Measurements from ENCODE around the gene IGFL2.
"Not testable (repeated sequence)": the region's sequence is repeated elsewhere in the genome, so short reads cannot be mapped to it uniquely, and the experiment has no call there.

Gene IGFL2

DNA sequence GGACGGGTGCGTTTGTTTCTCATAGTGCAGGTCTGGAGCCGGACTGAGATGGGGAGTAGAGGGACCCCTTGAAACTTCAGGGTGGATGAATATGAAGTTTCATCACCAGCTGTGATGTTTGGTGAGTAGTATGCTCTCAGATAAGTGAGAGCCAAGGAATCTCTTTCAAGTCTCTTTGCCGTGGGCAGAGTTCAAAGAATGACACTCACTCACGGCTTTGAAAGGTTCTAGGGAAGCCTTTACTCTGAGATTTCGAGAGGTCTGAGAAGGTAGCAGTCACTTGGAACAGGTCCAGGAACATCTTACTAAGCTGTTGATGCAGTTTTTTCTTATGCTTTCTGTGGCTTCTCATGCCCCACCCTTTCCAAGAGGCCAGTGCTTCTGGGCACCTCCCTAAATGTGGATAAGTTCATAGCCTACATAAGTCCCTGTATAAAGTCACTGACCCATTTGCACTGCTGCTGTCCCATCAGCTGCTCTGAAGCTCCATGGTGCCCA, at the start of gene IGFL2:
Gene IGFL2 (plus strand): TSS at position 448 of the 498 bp plus-strand sequence. CDS start 41 bp downstream, at position 489.
- no peak for DNase-seq

GRCh38 chr19:46100344-46100743, 47.7 kb upstream of the IGFL2 start:
- no peak for DNase-seq

DNA sequence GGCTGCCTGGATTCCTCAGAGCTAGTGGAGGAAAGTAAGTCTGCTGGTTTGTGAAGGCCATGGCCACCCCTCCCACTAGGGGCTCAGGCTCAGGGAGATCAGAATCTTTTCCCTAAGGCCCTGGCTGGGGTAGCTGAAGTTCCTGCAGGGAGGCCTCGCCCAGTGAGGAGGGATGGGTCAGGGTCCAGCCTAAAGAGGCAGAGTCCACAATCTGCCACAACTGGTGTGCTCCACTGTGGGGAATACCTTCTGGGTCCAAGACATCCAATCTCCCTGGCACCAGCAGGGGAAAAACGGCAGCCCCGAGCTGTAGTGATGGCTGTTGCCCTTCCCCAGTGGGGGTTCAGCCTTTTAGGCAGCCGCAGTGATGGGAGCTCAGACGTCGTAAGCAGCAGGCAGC, 46.7 kb upstream of the IGFL2 start:
- no peak for DNase-seq

DNA sequence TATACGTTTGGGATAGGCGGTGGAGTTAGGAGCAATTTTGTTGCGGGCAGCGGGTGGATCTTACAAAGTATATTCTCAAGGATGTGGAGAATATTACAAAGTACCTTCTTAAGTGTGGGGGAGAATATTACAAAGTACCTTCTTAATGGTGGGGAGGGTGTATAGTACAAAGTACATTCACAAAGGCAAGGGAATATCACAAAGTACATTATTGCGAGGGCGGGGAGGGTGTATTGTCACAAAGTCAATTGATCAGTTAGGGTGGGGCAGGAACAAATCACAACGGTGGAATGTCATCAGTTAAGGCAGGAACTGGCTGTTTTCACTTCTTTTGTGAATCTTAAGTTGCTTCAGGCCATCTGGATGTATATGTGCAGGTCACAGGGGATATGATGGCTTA, 45.7 kb upstream of the IGFL2 start:
- not testable (repeated sequence) for DNase-seq

DNA sequence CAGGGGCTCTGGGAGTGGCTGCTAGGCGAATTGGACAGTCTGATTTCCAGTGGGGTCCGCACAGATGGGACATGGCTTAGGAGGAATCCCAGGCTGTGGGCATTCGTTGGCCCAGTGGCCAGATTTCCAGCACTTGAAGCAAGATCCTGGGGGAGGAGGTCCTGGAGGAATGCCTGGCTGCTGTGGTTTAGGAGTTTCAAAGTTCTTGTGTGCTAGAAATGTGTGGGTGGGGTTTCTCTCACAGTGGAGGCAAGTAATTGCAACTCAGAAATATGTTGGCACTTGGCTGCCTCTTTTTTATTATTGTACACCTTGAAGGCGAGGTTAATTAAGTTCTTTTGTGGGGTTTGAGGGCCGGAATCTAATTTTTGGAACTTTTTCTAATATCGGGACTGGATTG, 40.7 kb upstream of the IGFL2 start:
- no peak for DNase-seq

DNA sequence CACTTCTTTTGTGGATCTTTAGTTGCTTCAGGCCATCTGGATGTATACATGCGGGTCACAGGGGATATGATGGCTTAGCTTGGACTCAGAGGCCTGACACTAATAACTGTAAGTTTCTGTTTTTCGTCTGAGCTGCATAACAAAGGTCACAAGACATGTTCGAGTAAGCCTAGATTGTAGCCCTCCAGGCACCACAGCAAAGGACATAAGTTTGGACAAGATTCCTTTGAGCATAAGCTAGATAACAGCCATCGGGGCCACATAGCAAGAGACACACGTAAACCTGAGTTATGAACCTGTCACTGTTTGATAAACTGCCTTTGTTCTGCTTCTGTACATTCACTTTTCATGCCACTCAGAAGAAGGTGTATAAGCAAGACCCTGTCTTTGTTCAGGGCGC, 38.2 kb upstream of the IGFL2 start:
- DNase-seq: no peak

DNA sequence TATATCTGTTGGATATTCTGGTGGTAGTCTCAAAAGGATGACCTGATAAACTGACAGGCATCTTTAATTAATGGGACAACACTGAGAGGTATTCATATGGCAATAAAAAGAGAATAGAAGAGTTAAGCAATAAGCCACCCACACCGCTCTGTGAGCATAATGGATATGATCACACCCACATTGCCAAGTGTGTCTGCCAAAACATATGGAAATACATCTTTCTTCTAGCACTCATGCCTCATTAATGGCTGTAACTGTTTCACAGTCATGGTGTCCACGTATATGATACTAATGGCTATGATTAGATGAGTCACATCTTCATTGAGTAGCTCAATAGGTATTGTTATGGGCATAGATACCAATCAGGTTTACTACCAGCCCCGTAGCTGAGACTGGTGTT, 36.7 kb upstream of the IGFL2 start:
- DNase-seq: no peak

- no peak for DNase-seq
Measured at GRCh38 chr19:46112527-46112926, 35.5 kb upstream of the IGFL2 start.

DNA sequence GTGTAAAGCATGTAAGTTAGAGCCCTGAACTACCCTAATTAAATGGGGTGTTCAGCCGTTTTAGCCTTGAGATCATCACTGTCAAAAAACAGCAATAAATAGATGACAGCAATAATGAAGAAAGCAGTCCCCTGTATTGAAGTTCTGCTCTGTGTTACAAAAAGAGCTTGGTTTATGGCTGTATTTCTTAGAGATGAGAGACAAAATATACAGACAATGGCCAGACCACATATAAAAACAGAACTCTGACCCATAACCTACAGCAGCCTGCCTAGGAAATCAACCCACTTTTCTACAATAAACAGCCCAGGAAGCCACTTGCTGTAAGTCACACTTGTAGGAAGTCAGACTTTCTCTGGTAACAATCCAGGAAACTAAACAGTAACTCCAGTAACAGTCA, 34.3 kb upstream of the IGFL2 start:
- DNase-seq: no peak

DNA sequence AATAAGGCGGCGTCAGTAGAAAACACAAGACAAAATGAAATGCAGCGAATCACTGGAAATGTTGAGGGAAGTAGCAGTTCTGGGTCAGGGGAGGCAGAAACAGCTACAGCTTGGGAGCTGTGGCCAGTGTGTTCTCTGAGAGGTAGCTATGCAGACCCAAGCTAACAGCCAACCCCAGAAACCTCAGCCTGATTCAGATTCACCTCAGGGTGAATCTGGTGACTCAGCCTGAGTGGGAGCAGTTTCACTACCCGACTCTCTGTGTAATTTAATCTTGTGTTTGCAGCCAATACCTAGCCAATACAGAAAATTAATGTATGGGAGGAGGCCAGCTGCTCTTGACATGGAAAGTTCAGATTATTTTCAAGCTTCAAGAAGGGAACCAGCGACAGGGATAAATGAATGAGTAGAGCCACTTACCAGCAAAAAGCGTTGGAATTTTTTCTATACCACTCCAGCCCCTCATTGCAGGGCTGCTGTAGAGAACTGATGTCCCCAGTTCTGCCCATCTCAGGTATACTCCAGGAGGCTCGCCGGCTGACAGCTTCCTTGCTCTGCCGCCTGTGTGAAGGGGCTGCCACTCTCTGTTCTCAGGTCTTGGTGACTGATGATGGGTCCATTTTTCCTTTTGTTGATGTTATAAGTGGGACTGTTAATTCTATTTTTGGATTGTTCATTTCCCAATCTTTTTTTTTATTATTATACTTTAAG, 32.5 kb upstream of the IGFL2 start:
- no peak for DNase-seq

GRCh38 chr19:46116121-46116520, 31.9 kb upstream of the IGFL2 start:
- DNase-seq: no peak

- no peak for DNase-seq
Measured at GRCh38 chr19:46118136-46118535, 29.9 kb upstream of the IGFL2 start.

DNA sequence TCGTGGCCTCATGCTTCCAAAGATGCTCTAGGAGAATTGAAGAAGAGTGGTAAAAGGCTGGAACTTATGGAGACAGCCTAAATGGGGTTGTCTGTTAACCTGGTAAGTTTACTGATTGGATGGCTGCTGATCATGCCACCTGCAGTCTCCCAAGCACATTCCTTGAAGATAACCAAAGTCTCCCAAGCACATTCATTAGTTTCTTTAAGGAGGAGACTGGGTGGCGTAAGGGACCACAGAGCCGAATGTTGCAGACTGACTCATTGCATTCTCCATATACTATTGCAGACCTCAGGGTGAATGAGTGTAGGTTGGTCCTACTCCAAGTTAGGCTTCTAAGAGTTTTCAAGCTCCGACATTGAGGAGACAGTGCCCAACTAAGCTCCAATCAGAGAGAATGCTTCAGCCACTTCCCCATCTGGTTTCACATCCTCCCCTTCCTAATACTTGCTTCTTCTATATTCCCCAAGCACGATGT, 23.4 kb upstream of the IGFL2 start, which contains the start of gene IGFL3:
Gene IGFL3 (minus strand): TSS at position 51 of the 478 bp plus-strand sequence. CDS start 39 bp downstream, at position 12.
- DNase-seq: no peak

DNA sequence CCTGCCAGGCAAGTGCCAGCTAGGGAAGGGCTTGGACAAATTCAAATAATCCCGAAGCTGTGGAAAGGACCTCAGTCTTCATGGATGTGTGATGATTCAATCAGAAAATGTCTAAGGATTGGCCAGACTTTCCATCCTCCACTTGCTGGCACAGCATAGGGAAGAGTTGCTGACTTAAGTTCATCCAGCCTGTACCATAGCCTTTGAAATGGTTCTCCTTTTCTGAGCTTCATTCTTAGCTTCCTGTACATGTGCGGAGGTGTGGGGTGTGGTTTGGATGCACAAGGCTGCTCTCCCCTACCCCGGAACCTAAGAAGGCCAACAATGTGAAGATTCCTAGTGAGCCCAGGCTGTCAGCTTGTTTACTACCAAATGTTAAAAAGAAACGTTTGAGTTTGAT, 22.6 kb upstream of the IGFL2 start:
- DNase-seq: no peak

GRCh38 chr19:46126086-46126580, 21.9 kb upstream of the IGFL2 start:
- DNase-seq: no peak

GRCh38 chr19:46131485-46132143, 16.4 kb upstream of the IGFL2 start:
- DNase-seq: no peak

GRCh38 chr19:46132508-46133100, 15.4 kb upstream of the IGFL2 start:
- no peak for DNase-seq

GRCh38 chr19:46133101-46133627, 14.9 kb upstream of the IGFL2 start:
- peak; percentile 7 for DNase-seq

DNA sequence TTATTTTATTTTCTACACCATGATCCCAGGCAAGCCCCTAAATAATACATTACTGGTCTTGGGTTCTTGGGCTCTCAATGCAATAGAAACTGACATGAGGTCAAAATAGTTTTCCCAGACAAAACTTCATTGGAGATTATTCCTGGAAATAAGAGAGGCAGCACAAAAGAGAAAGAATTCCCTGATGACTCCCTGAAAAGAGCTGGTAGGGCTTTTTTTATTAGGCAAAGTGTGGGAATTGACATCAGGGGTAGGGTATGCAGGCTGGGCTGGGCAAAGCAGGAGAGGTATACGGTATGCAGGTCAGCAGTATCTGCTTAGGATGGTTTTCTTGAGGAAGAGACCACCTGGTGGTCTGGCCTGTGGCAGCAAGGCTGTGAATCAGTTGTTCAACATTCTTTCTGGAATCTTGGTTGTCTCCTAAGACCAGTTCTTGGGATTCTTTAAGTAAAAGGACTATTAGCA, 14.2 kb upstream of the IGFL2 start:
- no peak for DNase-seq

GRCh38 chr19:46134527-46134926, 13.5 kb upstream of the IGFL2 start:
- no peak for DNase-seq

GRCh38 chr19:46137915-46138473, 10.0 kb upstream of the IGFL2 start:
- DNase-seq: no peak

DNA sequence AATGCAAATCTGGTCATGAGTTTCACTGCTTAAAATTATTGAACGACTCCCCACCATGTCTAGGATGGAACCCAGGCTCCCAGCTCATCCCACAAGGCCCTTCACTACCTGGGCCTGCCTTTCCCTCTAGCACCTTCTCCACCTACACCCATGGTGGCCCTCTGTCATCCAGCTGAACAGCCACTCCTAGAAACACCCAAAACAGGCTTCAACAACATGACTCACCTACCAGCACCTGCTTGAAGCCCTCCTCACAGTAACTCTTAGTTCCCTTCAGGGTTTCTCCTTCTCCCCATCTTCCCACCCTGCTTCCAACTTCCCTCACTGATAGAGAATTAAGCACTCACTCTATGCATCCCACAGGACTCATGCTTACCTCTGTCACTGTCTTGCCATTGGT, 6.6 kb upstream of the IGFL2 start:
- DNase-seq: no peak

- no peak for DNase-seq
Measured at GRCh38 chr19:46142294-46142693, 5.7 kb upstream of the IGFL2 start.
